ENCODE results near the gene BCL11A. TPM values are rescaled to one million over a fixed set of nuclear protein-coding genes. Genes with fewer than 3 reads are reported as not detected.
A peak's percentile ranks its signal among the peaks of the same experiment; 100 is the strongest.

Gene BCL11A
- total and polyA plus RNA-seq, 2 experiments from 2014 or later = 57.5 to 77.6 TPM

- DNase-seq (ENCODE audit: low spot score) (no peak), ATAC-seq (peak; percentile 19; the same call in 1 of the 3 replicates)
- no peak overlapping the region for H2AFZ ChIP-seq
- no peak overlapping the region for H3K4me3 ChIP-seq
- Mint-ChIP-seq H3K27me3 (ENCODE audit: insufficient read depth, low read depth, poor library complexity) (peaks cover 4% of the 10 kb centered on the region), H3K4me3 (no peak overlapping the region; the same call in 2 of the 3 replicates), H3K27ac (no peak overlapping the region), H3K36me3 (ENCODE audit: low read depth) (peaks cover 21% of the 10 kb centered on the region), H3K4me1 (peaks cover 65% of the 10 kb centered on the region), H3K9me3 (no peaks in the 10 kb centered on the region)
- H3K27me3 ChIP-seq (ENCODE audit: insufficient read depth) = no peaks in the 10 kb centered on the region
- H3K4me2 ChIP-seq = no peak overlapping the region
- no peaks in the 10 kb centered on the region for H3K9me2 ChIP-seq (ENCODE audit: insufficient read depth)
- no peaks in the 10 kb centered on the region for H3K36me3 ChIP-seq (ENCODE audit: insufficient read depth)
- H3K4me1 ChIP-seq (ENCODE audit: insufficient read depth) = peaks cover 41% of the 10 kb centered on the region
- H3K79me2 ChIP-seq (replicated peaks; ENCODE audit: insufficient read depth) = peaks cover 96% of the 10 kb centered on the region
- no peak overlapping the region for H3K27ac ChIP-seq (ENCODE audit: low read depth)
- H3F3A ChIP-seq (replicated peaks; ENCODE audit: low read depth) = 0 out of 2 replicates have a peak, but pooled peaks cover 5% of the 10 kb centered on the region
- H4K20me1 ChIP-seq (replicated peaks; ENCODE audit: insufficient read depth) = peaks cover 49% of the 10 kb centered on the region
- no peak for TF ChIP-seq CREB1 (CRISPR knock-in tag; IDR thresholded peaks at IDR 0.05; ENCODE audit: low read depth)
- TF ChIP-seq, protein P1, sequence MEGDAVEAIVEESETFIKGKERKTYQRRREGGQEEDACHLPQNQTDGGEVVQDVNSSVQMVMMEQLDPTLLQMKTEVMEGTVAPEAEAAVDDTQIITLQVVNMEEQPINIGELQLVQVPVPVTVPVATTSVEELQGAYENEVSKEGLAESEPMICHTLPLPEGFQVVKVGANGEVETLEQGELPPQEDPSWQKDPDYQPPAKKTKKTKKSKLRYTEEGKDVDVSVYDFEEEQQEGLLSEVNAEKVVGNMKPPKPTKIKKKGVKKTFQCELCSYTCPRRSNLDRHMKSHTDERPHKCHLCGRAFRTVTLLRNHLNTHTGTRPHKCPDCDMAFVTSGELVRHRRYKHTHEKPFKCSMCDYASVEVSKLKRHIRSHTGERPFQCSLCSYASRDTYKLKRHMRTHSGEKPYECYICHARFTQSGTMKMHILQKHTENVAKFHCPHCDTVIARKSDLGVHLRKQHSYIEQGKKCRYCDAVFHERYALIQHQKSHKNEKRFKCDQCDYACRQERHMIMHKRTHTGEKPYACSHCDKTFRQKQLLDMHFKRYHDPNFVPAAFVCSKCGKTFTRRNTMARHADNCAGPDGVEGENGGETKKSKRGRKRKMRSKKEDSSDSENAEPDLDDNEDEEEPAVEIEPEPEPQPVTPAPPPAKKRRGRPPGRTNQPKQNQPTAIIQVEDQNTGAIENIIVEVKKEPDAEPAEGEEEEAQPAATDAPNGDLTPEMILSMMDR (conservative IDR thresholded peaks at IDR 0.05; ENCODE audit: low read depth in 2 of 2) = peak; percentile 22 to 41; a peak in 2 of 4 replicates
- no peak for TF ChIP-seq JUNB (IDR thresholded peaks at IDR 0.05; ENCODE audit: unreplicated experiment)
Measured at GRCh38 chr2:60504049-60504448, 49.4 kb downstream of the BCL11A start.

GRCh38 chr2:60502144-60502543 is 51.3 kb downstream of the BCL11A start:
- Mint-ChIP-seq H3K4me3 (no peak overlapping the region), H3K27ac (no peak overlapping the region), H3K36me3 (ENCODE audit: low read depth) (peaks cover 22% of the 10 kb centered on the region), H3K9me3 (no peaks in the 10 kb centered on the region), H3K27me3 (ENCODE audit: insufficient read depth, low read depth, poor library complexity) (peaks cover 6% of the 10 kb centered on the region), H3K4me1 (peaks cover 62% of the 10 kb centered on the region)
- no peak for DNase-seq (ENCODE audit: low spot score)
- Histone ChIP-seq H3K36me3 (ENCODE audit: insufficient read depth) (no peaks in the 10 kb centered on the region), H2AFZ (no peak overlapping the region), H3K9me2 (ENCODE audit: insufficient read depth) (no peaks in the 10 kb centered on the region), H3K4me1 (ENCODE audit: insufficient read depth) (peaks cover 31% of the 10 kb centered on the region), H4K20me1 (replicated peaks; ENCODE audit: insufficient read depth) (peaks cover 37% of the 10 kb centered on the region), H3K4me3 (no peak overlapping the region), H3K4me2 (no peak overlapping the region), H3K27me3 (ENCODE audit: insufficient read depth) (no peaks in the 10 kb centered on the region), H3K27ac (ENCODE audit: low read depth) (no peak overlapping the region), H3K79me2 (replicated peaks; ENCODE audit: insufficient read depth) (peaks cover 96% of the 10 kb centered on the region), H3F3A (replicated peaks; ENCODE audit: low read depth) (no peaks in the 10 kb centered on the region)
- ATAC-seq = no peak
- TF ChIP-seq ZNF331 (CRISPR knock-in tag; IDR thresholded peaks at IDR 0.05; ENCODE audit: low read depth) (no peak), REST (IDR thresholded peaks at IDR 0.05; ENCODE audit: unreplicated experiment) (no peak), JUNB (IDR thresholded peaks at IDR 0.05; ENCODE audit: unreplicated experiment) (no peak), ETS1 (IDR thresholded peaks at IDR 0.05) (no peak), EZH2phosphoT487 (IDR thresholded peaks at IDR 0.05; ENCODE audit: unreplicated experiment) (no peak), STAT1 (IDR thresholded peaks at IDR 0.05; ENCODE audit: unreplicated experiment) (no peak)
- TF ChIP-seq, protein P2, sequence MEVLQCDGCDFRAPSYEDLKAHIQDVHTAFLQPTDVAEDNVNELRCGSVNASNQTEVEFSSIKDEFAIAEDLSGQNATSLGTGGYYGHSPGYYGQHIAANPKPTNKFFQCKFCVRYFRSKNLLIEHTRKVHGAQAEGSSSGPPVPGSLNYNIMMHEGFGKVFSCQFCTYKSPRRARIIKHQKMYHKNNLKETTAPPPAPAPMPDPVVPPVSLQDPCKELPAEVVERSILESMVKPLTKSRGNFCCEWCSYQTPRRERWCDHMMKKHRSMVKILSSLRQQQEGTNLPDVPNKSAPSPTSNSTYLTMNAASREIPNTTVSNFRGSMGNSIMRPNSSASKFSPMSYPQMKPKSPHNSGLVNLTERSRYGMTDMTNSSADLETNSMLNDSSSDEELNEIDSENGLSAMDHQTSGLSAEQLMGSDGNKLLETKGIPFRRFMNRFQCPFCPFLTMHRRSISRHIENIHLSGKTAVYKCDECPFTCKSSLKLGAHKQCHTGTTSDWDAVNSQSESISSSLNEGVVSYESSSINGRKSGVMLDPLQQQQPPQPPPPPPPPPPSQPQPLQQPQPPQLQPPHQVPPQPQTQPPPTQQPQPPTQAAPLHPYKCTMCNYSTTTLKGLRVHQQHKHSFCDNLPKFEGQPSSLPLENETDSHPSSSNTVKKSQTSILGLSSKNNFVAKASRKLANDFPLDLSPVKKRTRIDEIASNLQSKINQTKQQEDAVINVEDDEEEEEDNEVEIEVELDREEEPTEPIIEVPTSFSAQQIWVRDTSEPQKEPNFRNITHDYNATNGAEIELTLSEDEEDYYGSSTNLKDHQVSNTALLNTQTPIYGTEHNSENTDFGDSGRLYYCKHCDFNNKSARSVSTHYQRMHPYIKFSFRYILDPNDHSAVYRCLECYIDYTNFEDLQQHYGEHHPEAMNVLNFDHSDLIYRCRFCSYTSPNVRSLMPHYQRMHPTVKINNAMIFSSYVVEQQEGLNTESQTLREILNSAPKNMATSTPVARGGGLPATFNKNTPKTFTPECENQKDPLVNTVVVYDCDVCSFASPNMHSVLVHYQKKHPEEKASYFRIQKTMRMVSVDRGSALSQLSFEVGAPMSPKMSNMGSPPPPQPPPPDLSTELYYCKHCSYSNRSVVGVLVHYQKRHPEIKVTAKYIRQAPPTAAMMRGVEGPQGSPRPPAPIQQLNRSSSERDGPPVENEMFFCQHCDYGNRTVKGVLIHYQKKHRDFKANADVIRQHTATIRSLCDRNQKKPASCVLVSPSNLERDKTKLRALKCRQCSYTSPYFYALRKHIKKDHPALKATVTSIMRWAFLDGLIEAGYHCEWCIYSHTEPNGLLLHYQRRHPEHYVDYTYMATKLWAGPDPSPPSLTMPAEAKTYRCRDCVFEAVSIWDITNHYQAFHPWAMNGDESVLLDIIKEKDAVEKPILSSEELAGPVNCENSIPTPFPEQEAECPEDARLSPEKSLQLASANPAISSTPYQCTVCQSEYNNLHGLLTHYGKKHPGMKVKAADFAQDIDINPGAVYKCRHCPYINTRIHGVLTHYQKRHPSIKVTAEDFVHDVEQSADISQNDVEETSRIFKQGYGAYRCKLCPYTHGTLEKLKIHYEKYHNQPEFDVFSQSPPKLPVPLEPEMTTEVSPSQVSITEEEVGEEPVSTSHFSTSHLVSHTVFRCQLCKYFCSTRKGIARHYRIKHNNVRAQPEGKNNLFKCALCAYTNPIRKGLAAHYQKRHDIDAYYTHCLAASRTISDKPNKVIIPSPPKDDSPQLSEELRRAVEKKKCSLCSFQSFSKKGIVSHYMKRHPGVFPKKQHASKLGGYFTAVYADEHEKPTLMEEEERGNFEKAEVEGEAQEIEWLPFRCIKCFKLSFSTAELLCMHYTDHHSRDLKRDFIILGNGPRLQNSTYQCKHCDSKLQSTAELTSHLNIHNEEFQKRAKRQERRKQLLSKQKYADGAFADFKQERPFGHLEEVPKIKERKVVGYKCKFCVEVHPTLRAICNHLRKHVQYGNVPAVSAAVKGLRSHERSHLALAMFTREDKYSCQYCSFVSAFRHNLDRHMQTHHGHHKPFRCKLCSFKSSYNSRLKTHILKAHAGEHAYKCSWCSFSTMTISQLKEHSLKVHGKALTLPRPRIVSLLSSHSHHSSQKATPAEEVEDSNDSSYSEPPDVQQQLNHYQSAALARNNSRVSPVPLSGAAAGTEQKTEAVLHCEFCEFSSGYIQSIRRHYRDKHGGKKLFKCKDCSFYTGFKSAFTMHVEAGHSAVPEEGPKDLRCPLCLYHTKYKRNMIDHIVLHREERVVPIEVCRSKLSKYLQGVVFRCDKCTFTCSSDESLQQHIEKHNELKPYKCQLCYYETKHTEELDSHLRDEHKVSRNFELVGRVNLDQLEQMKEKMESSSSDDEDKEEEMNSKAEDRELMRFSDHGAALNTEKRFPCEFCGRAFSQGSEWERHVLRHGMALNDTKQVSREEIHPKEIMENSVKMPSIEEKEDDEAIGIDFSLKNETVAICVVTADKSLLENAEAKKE (CRISPR knock-in tag; IDR thresholded peaks at IDR 0.05) = no peak

Measured in GM23338 (cell line).